HG02870 (cell line): ENCODE measurements around the gene ACER3.
"Not testable (repeated sequence)": the region's sequence is repeated elsewhere in the genome, so short reads cannot be mapped to it uniquely, and the experiment has no call there.

Experiments used
- ATAC-seq: cut with Tn5 transposase; IDR thresholded peaks from one replicate; pipeline ENCODE4 v1.9.1; 2021; ENCODE audit warnings: mild to moderate bottlenecking, moderate library complexity; ENCODE audit not compliant: unreplicated experiment

Gene ACER3

GRCh38 chr11:77036398-77036797 lies 175.7 kb downstream of the ACER3 start:
- no peak for ATAC-seq

- ATAC-seq: no peak
Measured at GRCh38 chr11:77037057-77037456, 176.3 kb downstream of the ACER3 start.

GRCh38 chr11:77038029-77038824 lies 177.5 kb downstream of the ACER3 start:
- no peak for ATAC-seq

- peak; percentile 49 for ATAC-seq
Measured at GRCh38 chr11:77038825-77039326, 178.2 kb downstream of the ACER3 start.

DNA sequence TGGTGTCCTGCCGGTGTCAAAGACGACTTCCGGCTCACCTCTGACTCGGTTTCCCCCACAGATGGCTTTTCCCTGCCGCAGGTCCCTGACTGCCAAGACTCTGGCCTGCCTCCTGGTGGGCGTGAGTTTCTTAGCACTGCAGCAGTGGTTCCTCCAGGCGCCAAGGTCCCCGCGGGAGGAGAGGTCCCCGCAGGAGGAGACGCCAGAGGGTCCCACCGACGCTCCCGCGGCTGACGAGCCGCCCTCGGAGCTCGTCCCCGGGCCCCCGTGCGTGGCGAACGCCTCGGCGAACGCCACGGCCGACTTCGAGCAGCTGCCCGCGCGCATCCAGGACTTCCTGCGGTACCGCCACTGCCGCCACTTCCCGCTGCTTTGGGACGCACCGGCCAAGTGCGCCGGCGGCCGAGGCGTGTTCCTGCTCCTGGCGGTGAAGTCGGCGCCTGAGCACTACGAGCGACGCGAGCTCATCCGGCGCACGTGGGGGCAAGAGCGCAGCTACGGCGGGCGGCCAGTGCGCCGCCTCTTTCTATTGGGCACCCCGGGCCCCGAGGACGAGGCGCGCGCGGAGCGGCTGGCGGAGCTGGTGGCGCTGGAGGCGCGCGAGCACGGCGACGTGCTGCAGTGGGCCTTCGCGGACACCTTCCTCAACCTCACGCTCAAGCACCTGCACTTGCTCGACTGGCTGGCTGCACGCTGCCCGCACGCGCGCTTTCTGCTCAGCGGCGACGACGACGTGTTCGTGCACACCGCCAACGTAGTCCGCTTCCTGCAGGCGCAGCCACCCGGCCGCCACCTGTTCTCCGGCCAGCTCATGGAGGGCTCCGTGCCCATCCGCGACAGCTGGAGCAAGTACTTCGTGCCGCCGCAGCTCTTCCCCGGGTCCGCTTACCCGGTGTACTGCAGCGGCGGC lies 179.0 kb downstream of the ACER3 start:
- ATAC-seq: no peak

GRCh38 chr11:77040401-77040777 lies 179.7 kb downstream of the ACER3 start:
- ATAC-seq: no peak

- ATAC-seq: no peak
Measured at GRCh38 chr11:77040889-77041288, 180.2 kb downstream of the ACER3 start.

DNA sequence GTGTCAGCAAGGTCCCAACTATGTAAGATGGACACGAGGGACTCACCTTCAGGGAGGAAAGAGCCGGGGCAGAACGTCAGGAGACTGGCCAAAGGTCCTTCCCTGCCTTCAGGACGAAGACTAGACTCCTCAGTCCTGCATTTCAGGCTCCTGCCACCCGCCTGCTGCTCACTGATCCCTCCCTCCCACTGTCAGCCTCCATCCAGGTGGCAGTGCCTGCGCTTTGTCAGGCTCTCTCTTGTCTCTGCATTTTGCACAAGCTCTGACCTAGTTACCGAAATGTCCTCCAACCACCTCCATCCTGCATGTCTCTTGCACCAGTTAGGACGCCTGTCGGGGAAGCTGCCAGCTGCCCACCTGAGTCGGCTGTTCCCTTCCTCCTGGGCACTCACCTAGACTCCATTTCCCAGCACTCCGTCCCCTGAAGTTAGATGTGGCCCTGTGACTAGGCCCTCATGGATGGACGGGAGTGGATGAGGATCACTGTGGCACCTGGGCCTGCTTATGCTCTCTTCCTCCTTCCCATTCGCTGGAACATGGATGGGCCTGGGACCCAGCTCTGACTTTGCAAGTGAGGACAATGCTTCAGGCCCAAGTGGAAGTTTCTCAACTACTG lies 181.5 kb downstream of the ACER3 start:
- no peak for ATAC-seq

DNA sequence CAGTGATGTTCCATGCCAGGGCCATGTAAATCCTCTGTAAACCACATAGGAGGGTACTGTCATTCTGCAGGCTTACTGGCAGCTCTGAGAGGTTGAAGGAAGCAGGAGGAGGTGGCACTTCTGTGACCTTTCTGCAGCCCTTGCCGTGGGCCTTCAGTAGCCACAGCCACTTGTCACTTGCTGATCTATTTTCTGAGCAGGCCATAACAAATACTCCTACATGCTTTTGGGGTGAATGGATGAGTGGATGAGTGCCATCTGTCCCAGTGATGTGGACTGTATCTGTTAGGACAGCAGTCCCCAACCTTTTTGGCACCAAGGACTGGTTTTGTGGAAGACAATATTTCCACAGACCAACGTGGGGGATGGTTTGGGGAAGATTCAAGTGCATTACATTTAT lies 183.6 kb downstream of the ACER3 start:
- ATAC-seq: no peak

GRCh38 chr11:77044886-77045285 lies 184.2 kb downstream of the ACER3 start:
- ATAC-seq: no peak

- ATAC-seq: no peak
Measured at GRCh38 chr11:77046060-77046501, 185.4 kb downstream of the ACER3 start.

DNA sequence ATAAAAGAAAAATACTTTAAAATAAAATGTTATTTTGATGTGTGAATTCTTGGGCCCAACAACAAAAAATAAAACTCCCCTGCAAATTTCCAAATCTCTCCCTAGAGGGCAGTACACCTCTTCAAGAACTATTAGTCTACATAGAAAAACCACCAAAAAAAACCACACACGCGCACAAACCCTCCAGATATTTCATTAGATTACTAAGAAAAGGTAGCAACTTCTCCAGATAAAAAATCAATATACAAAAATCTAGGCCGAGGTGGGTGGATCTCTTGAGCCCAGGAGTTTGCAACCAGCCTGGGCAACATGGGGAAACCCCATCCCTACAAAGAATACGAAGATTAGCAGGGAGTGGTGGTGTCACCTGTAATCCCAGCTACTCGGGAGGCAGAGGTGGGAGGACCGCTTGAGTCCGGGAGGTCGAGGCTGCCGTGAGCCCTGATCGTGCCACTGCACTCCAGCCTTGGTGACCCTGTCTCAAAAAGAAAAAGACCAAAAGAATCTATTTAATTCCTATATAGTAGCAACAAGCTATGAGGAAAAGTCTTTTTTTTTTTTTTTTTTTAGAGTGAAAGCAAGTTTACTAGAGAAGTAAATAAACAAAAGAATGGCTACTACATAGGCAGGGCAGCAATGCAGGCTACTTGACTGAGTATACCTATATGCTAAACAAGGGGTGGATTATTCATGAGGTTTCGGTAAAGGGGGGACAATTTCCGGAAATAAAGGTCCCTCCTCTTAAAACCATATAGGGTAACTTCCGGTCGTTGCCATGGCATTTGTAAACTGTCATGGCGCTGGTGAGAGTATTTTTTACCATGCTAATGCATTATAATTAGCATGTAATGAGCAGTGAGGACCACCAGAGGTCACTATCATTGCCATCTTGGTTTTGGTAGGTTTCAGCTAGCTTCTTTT lies 186.5 kb downstream of the ACER3 start:
- ATAC-seq: peak; percentile 85

DNA sequence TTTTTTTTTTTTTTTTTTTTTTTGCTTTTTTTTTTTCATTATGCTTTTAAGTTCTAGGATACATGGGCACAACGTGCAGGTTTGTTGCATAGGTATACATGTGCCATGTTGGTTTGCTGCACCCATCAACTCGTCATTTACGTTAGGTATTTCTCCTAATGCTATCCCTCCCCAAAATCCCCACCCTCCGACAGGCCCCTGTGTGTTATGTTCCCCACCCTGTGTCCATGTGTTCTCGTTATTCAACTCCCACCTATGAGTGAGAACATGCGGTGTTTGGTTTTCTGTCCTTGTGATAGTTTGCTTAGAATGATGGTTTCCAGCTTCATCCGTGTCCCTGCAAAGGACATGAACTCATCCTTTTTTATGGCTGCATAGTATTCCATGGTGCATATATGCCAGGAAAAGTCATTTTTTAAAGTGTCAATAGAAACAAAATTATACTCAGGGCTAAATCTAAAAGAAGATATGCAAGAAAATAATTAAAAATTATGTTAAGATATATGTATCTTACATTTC lies 187.3 kb downstream of the ACER3 start:
- ATAC-seq: not testable (repeated sequence)

GRCh38 chr11:77049026-77049425 lies 188.3 kb downstream of the ACER3 start:
- ATAC-seq: no peak

DNA sequence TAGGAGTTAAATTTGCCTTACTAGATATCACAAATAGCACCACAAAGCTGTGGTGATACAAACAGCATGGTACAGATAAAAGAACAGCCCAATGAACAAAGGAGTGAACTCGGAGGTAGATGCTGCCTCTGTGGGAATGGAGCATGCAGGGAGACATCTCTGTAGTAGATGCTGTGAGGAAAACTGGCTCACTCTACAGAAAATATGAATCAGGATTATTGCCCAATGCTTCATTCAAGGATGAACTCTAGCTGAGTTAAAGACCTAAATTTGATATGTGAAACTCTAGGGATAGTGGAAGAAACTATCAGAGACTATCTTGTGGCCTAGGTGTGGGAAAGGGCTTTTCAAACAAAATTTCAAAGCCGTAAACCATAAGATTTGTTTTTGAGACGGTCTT lies 190.8 kb downstream of the ACER3 start:
- no peak for ATAC-seq

DNA sequence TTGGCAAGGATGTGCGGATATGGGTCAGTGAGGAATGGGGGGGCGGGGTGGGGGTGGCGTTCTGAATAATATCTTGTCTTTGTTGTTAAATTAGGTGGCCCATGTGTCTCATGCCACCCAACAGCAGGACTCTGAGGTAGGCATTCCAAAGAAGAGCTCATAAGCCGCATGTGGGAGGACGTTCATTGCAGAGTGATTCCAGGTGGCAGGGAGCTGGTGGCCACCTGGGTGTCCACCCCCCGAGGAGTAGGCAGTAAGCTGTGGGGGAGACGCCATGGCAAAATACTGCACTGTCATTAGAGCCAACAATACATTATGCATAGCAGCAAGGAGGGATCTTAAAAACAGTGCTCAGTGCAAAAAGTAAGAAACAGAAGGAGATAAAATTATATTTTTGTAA lies 191.8 kb downstream of the ACER3 start:
- ATAC-seq: no peak

DNA sequence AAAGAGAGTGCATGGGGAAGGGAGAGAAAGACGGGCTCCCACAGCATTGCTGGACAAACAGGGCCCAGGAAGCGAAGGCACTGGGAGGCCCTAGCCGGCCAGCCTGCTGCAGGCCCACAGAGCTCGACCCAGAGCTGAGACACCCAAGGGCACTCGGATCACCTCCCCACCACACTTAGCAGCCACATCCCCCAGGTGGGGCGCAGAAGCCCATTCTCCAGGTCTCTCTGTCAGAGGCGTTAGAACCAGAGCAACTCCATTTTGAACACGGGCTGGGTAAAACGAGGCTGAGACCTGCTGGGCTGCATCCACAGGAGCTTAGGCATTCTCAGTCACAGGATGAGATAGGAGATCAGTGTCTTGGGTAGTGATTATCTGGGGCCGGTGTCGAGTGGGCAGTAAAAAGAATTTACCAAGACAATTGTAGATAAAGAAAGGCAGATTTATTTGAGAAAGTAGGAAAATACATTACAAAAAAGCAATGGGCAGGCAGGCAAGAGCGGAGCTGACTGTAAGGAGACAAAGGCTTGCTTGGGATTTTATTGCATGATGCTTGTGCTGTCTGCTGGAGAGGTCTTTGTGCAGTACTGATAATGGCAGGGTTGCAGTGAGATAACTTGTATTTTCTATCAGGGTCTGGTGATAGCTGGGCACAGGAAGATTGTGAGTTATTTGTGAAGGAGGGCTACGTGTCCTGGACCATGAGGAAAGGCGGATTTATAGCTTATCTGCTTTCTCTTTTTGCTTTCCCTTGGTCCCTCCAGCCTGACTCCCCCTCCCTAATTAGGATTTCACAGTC lies 192.7 kb downstream of the ACER3 start:
- no peak for ATAC-seq

- no peak for ATAC-seq
Measured at GRCh38 chr11:77054084-77054483, 193.4 kb downstream of the ACER3 start.

DNA sequence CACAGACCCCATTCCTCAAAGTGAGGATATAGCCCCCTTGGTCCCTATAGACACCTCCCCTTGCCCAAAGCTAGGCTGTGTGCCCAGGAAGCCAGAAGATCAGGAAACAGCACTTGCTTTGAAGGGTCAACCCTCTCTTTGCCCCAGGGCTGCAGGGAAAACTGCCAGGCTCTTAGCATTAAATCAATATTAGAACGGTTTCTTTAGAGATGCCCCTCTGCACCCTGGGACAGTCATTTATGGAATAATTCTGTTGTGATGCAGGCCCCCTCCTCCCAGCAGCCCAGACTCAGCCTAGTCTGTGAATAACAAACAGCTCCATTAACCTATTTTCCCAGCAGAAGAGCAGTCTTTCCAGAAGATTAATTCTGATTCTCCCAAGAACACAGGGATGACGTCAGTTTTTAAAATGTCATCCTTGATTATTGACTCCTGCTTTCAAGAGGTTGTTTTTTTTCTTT lies 194.4 kb downstream of the ACER3 start:
- no peak for ATAC-seq
